OCI-LY7 (cell line): ENCODE results near the gene STX4. TPM values are rescaled to one million over a fixed set of nuclear protein-coding genes. Genes with fewer than 3 reads are reported as not detected.

Source experiments
- BruUV-seq: library from RNA; stranded (reverse); fragments of 400-500 nt; replicated peaks from 2 replicates; lab custom pipeline; 2021; lab: Mats Ljungman, UMichigan
- CTCF ChIA-PET: fragments of 300-600 bp; sonication (Branson Sonifier 250); formaldehyde crosslinking; loops from one replicate; lab custom pipeline; 2022; ENCODE audit warnings: antibody characterized with exemption; ENCODE audit not compliant: unreplicated experiment; lab: Charles Lee
- POLR2A ChIA-PET: fragments of 300-600 bp; sonication (Branson Sonifier 250); formaldehyde crosslinking; loops from one replicate; lab custom pipeline; 2022; ENCODE audit warnings: antibody characterized with exemption; lab: Charles Lee
- DNase-seq: peaks from one replicate; pipeline ENCODE4 v3.0.0-alpha.2; 2015; ENCODE audit warnings: low spot score
- H2AFZ ChIP-seq: fragments of 200-600 bp; sonication (generic), shearing (Covaris generic); 2 replicates; pipeline ENCODE4 v1.6.1; 2014; ENCODE audit warnings: mild to moderate bottlenecking, antibody characterized with exemption, low read length, moderate library complexity
- H3K27ac ChIP-seq: fragments of 200-600 bp; sonication (generic); 2 replicates; pipeline ENCODE4 v1.5.1; 2014; ENCODE audit warnings: mixed run types, low read depth, mild to moderate bottlenecking, moderate library complexity, low read length, inconsistent platforms; ENCODE audit not compliant: poor library complexity, severe bottlenecking
- H3K36me3 ChIP-seq: fragments of 200-600 bp; sonication (generic); 2 replicates; pipeline ENCODE4 v1.6.1; 2014; ENCODE audit warnings: mild to moderate bottlenecking, antibody characterized with exemption, low read length, moderate library complexity, mixed read lengths; ENCODE audit not compliant: insufficient read depth
- H3K4me1 ChIP-seq: fragments of 200-600 bp; sonication (generic); 2 replicates; pipeline ENCODE4 v1.5.1; 2014; ENCODE audit warnings: mild to moderate bottlenecking, low read length; ENCODE audit not compliant: insufficient read depth, poor library complexity, severe bottlenecking
- H3K4me2 ChIP-seq: fragments of 200-600 bp; sonication (generic); 2 replicates; pipeline ENCODE4 v1.6.1; 2014; ENCODE audit warnings: mild to moderate bottlenecking, low read length
- H3K4me3 ChIP-seq: fragments of 200-600 bp; sonication (generic); 2 replicates; pipeline ENCODE4 v1.5.1; 2014; ENCODE audit warnings: mild to moderate bottlenecking, low read depth, low read length; ENCODE audit not compliant: poor library complexity, severe bottlenecking
- H3K79me2 ChIP-seq: fragments of 200-600 bp; sonication (generic); 2 replicates; pipeline ENCODE4 v1.6.1; 2016; ENCODE audit warnings: low read depth, mild to moderate bottlenecking, low read length, moderate library complexity, mixed read lengths; ENCODE audit not compliant: insufficient read depth
- H3K9me2 ChIP-seq: fragments of 200-600 bp; sonication (generic); 2 replicates; pipeline ENCODE4 v1.6.1; 2016; ENCODE audit warnings: mild to moderate bottlenecking, low read length, mixed read lengths; ENCODE audit not compliant: insufficient read depth
- H3K9me3 ChIP-seq: fragments of 200-600 bp; sonication (generic); 2 replicates; pipeline ENCODE4 v1.6.1; 2014; ENCODE audit warnings: mild to moderate bottlenecking, mixed run types, low read length, mixed read lengths
- H4K20me1 ChIP-seq: fragments of 200-600 bp; sonication (generic); 2 replicates; pipeline ENCODE4 v1.6.1; 2014; ENCODE audit warnings: mild to moderate bottlenecking, antibody characterized with exemption, low read length, moderate library complexity, mixed read lengths; ENCODE audit not compliant: insufficient read depth
- CTCF ChIP-seq: fragments of 200-600 bp; sonication (generic); conservative IDR thresholded peaks from 2 replicates; pipeline ENCODE4 v1.5.1; 2014; ENCODE audit warnings: mild to moderate bottlenecking, antibody characterized with exemption, low read length, moderate library complexity, mixed read lengths
- EZH2phosphoT487 ChIP-seq: fragments of 200-600 bp; sonication (generic); IDR thresholded peaks from 2 replicates; pipeline ENCODE4 v1.6.1; 2018; ENCODE audit warnings: low read depth, borderline replicate concordance, mild to moderate bottlenecking, mixed run types, antibody characterized with exemption, low read length, moderate library complexity, mixed read lengths
- intact Hi-C: fragments of 100-400 bp; cut with micrococcal nuclease; formaldehyde crosslinking; loops from one replicate; pipeline ENCODE4 v1.10.0; 2022; ENCODE audit not compliant: unreplicated experiment
- total RNA-seq, 2 experiments: library from RNA; depleted of rRNA in 1 of 2; stranded (reverse); fragments of >200 nt in 1 of 2; shearing (Covaris generic) in 1 of 2; gene quantifications; 2 replicates each; pipeline ENCODE4 v1.2.3, GENCODE V29; 2014 to 2022

STX4 gene
- total RNA-seq, 2 experiments from 2014 or later = 16.6 to 40.5 TPM

- intact Hi-C loops = loop anchor here (2.0 to 5.0 kb wide), 2 partner anchors 74 to 76 kb away; partner anchors contain the start of genes FBXL19, ZNF646 and ZNF668
- Histone ChIP-seq H3K9me3 (no peaks in the 10 kb centered on the region), H3K4me3 (peak overlapping the region; percentile 72), H3K9me2 (no peaks in the 10 kb centered on the region), H4K20me1 (no peaks in the 10 kb centered on the region), H3K27ac (no peak overlapping the region), H3K4me1 (peaks cover 10% of the 10 kb centered on the region), H3K4me2 (peak overlapping the region; percentile 96), H2AFZ (peak overlapping the region; percentile 95), H3K79me2 (no peaks in the 10 kb centered on the region), H3K36me3 (no peaks in the 10 kb centered on the region)
- DNase-seq = peak; percentile 17
- TF ChIP-seq EZH2phosphoT487 = no peak
- no peak for TF ChIP-seq CTCF
- no TSS peak for BruUV-seq
- ChIA-PET POLR2A (no interaction called here), CTCF (no interaction called here)
These were observed 36.9 kb upstream of the STX4 start for GRCh38 chr16:30996324-30996984.

DNA sequence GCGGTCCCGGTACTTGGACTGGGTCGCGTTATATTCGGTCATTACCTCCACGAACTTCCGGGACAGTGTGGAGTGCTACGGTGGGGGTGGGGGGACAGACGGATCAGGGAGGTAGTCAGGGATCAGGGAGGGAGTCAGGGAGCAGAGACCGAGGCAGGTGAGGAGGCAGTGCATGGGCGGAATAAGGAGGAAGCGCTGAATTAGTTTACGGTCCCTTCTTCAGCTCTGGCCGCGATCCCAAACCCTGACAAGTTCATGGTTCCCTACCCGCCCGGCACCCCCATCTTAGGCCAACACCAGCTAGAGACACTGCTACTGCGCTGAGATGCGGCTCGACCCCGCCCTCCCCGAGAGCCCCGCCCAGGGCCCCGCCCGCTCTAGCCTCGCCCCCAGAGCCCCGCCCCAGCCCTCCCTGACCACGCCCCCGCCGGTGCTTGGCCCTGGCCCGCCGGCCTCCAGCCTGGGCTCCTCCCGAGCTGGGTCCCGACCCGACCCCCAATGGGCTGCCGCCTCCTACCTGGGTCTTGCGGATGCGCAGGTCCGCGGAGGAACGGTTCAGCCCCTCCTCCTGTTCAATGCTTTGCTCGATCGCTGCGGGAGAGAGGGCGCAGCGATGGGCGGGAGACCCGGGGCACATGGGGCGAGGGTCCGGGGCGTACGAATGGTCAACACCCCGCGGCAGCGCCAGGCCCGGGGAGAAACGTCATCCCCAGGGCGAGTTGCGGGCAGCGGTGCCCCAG lies 36.2 kb upstream of the STX4 start:
- no peak for TF ChIP-seq CTCF
- no peak for TF ChIP-seq EZH2phosphoT487
- intact Hi-C loops = loop anchor here (2.0 to 5.0 kb wide), 2 partner anchors 74 to 75 kb away; partner anchors contain the start of genes FBXL19, ZNF646 and ZNF668
- H2AFZ ChIP-seq = peak overlapping the region; percentile 95
- peak overlapping the region; percentile 72 for H3K4me3 ChIP-seq
- no peak overlapping the region for H3K27ac ChIP-seq
- H3K4me1 ChIP-seq = peaks cover 10% of the 10 kb centered on the region
- H4K20me1 ChIP-seq = no peaks in the 10 kb centered on the region
- no peaks in the 10 kb centered on the region for H3K9me3 ChIP-seq
- no peaks in the 10 kb centered on the region for H3K79me2 ChIP-seq
- POLR2A ChIA-PET = interaction anchor here (0.6 kb wide), 1 partner anchor 128 kb away, joined by 4 read pairs; no protein-coding TSS in a partner anchor
- no peaks in the 10 kb centered on the region for H3K36me3 ChIP-seq
- CTCF ChIA-PET = interaction anchor here (0.7 kb wide), 1 partner anchor 625 kb away, joined by 5 read pairs; no protein-coding TSS in a partner anchor
- DNase-seq = peak; percentile 79
- no TSS peak for BruUV-seq
- no peaks in the 10 kb centered on the region for H3K9me2 ChIP-seq
- H3K4me2 ChIP-seq = peak overlapping the region; percentile 96
